Activated T-cell treated with anti-CD3 and anti-CD28 coated beads for 4 hours (primary cell): ENCODE results near the gene FAM47E.

ENCODE experiments used
- DNase-seq: peaks from one replicate; pipeline ENCODE4 v3.0.0-alpha.2; 2020

FAM47E gene, protein sequence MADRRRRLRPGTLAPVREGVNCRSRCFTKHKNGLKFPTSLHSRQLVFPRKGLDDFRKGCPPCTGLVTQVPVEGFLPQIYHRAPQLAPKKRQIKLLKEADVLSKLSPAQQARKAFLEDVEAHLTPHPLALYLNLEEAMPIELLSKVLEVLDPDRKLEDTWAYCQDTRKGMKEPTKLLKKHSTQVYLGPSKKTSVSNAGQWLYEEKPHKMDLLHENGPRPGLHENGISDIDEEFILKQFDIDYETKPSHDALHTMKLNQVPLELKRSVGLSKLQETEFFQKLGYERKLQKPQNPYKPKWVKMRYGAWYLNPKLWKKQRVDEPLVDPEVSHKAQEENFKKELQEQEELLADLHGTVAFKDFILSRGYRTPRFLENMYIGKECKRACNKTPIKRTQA

DNA sequence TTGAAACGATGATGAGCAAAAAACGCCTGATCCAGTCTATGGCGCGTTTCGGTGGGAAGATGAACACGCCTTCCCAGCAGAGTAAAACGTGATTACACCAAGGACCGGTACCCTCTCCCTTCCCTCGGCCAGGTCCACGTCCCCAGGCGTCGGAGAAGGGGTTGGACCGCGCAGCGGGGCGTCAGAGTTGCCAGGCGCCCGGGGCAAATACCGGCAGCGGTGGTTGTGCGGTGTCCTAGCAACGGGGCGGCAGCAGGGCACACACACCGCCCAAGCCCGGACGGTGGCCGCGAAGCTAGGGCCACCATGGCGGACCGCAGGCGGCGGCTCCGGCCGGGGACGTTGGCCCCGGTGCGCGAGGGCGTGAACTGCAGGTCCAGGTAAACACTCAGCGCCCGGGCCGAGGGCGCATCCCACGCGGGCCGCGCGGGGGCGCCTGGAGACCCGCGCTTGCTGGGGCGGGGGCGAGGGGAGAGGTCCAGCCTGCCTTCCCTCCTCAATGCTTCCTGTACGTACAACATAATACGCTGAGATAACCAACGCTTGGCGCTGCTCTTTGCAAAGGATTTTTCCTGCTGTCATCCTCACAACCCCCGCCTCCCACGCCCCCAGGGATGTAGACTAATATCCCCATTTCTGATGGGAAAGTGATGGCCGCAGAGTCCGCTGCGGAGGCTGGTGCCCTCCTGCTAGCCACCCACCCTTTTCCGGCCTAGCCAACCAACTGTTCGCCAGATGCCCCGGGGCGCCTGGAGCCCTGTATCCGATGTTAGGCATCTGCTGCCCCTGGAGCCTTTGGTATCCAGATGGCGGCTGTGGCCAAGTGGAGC is at the start of gene FAM47E:
Gene FAM47E, plus strand, starts transcription at position 281 of the 830 bp plus-strand sequence. Its CDS starts 26 bp downstream, at position 307.
- DNase-seq = no peak

GRCh38 chr4:76203541-76203940 is 48.0 kb upstream of the FAM47E start:
- no peak for DNase-seq

GRCh38 chr4:76204936-76205335 is 46.6 kb upstream of the FAM47E start:
- no peak for DNase-seq

- no peak for DNase-seq
Measured at GRCh38 chr4:76205476-76205875, 46.0 kb upstream of the FAM47E start.

GRCh38 chr4:76206222-76206942 is 45.1 kb upstream of the FAM47E start:
- no peak for DNase-seq

- DNase-seq = no peak
Measured at GRCh38 chr4:76207549-76207948, 44.0 kb upstream of the FAM47E start.

DNA sequence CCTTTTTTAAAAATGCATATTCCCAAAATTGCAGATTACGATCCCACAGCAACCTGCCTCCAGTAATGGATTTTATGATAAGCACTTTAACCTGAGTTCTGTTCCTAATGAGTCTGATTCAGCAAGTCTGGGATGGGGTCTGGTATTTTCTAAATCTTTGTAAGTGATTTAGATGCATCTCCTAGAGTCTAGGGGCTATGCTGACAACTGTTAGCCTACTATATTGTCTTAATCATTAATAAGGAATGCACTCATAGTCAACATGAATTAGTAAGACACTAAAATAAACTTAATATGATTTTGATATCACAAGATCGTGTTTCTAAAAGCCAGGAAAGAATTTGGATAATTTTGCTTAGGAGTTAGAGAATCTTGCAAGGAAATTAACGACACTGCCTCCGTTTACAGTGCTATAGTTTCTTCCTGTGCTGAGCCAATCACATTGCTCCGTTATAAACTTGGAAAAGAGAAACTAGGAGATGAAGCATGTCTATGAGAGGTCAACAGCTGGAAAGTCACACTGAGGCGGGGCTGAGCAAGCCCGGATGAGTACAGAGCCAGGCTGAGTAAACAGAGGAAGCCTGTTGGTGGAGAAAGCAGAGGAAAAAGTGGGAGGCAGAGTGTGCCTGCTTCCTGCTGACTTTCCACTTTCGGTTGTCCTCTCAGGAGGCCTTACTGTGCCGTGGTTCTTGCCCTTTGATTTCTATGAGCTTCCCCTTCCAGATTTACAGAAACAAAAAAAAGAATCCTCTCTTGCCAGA is 43.3 kb upstream of the FAM47E start:
- no peak for DNase-seq

- no peak for DNase-seq
Measured at GRCh38 chr4:76209881-76210280, 41.6 kb upstream of the FAM47E start.

GRCh38 chr4:76210452-76210851 is 41.1 kb upstream of the FAM47E start:
- DNase-seq = no peak

DNA sequence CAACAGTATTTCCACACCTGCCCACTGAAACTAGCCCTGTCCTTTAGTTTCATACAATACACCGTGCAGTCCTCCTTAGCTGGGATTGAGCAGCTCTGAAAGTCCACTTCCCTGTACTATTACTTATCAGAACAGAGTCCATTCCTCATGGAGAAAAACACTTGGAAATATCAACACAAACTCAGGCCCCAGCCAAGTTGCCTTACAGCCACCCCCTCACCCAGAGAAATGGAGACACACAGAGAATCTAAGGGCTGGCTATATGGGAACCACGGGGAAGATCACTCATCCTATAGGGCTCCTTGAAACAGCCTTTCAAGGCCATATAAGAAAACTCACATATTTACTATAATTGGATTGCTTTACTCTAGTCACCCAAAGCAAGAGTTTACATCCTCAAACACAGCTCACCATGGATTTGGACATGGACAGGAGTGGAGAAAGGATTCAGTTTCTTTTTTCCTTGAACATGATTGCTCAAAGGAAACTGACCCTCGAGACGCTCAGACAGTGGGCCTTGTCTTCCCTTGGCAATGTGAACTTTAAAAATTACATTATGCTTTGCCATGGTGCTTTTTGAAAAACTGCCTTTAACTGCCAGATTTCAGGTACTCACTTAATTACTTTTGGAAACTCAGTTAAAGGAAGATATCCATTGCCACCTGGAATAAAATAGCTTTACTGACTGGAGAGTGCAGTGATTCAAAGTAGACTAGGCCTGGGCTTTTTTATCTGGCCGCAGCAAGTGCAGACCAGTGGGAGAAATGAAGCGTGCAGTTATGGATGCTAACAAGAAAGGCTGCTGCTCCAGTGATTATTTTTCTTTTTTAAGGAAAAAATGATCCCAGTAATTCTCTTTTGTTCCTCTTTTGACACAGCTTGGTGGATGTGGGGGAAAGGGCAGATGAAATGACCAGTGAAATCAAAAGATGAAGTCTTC is 39.5 kb upstream of the FAM47E start:
- no peak for DNase-seq

GRCh38 chr4:76212851-76213414 is 38.6 kb upstream of the FAM47E start:
- peak; percentile 19 for DNase-seq

DNA sequence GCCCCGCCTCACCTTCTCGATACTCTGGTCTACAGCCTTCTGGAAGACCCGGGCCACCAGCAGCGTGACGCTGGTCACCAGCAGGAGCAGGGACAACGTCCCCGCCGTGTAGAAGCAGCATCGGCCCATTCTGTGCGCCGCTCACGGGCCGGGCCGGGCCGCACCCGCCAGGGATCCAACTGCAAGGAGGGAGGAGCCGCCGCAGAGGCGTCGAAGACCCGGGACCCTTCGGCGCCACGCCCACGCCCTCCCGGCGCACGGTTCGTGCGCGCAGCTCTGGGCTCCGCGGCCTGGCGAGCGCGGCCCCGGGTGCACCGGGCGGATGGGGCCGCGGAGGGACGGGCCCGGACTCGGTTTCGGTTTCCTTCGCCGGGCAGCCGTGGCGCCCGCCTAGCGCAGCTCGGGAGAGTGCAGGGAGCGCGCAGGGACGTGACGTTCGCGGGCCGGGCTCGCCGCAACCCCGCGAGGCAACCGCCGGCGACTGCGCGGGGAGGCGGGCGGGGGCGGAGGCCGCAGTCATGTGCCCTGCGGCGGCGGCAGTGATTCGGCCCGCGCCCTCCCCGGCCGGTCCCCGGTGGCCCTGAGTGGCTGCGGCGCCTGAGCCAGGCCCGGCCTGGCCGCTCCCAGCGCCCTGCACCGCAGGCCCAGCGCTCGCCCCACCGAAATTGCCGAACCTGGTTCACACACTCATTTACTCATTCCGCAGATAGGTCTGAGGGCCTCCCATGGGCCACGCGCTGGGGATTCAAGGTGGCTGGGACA is 37.9 kb upstream of the FAM47E start, which contains the start of gene SCARB2:
Gene SCARB2, minus strand, starts transcription at position 410 of the 762 bp plus-strand sequence. Its CDS starts 281 bp downstream, at position 129.
- DNase-seq = peak; percentile 50

DNA sequence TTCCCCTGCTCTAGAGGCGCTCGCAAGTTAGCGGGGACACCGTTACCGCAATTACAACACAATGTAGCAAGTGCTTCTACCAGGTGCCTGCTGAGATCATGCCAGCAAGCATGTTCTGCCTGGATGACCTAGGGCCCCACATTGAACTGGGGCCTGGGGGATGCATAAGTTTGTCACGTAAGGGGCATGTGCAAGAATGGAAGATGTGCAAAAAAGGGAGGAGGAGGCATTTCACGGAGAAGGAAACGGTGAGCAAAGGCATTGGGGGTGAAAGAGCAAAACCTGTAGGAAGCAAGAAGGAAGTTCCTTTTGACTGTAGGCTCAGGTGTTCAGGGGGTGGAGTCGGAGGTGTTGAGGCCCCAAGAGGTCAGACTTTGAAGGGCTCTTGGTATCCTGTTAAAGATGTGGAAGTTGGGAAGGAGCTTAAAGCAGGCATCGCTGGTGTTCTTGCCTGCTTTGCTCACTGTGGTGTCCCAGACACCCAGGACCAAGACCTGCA is 37.3 kb upstream of the FAM47E start:
- DNase-seq = no peak

GRCh38 chr4:76215077-76215476 is 36.4 kb upstream of the FAM47E start:
- no peak for DNase-seq

DNA sequence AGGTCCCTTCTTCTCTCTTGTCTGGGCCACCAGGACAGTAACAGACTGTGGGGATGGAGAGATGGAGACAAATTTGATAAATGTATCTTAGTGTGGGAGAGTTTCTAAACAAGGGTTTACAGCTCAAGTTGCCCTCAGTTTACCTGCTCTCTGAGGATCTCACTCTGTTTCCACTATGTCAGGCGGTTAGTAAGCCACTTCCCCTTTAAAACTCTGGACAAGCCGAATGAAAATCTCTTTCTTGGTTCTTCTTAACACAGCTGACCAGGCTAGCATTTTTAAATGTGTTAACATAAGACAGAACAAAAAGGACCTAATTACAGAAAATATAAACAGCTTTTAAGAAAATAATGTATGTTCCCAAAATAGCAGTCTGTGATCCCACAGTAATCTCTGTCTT is 35.0 kb upstream of the FAM47E start:
- DNase-seq = no peak

GRCh38 chr4:76216975-76217814 is 34.3 kb upstream of the FAM47E start:
- no peak for DNase-seq

- no peak for DNase-seq
Measured at GRCh38 chr4:76219299-76220055, 32.0 kb upstream of the FAM47E start.

- DNase-seq = no peak
Measured at GRCh38 chr4:76224171-76224570, 27.4 kb upstream of the FAM47E start.
